GM23338 (cell line): ENCODE measurements around the gene MT2A. TPM values are rescaled to one million over a fixed set of nuclear protein-coding genes. Genes with fewer than 3 reads are reported as not detected.

Experiments used
- ATAC-seq: fragments of 200-7000 bp; cut with Tn5 transposase; 3 replicates; pipeline ENCODE4 v1.9.1; 2020
- DNase-seq: peaks from one replicate; pipeline ENCODE4 v3.0.0-alpha.2; 2015; ENCODE audit warnings: low spot score
- H2AFZ ChIP-seq: fragments of 200-600 bp; sonication (generic); 2 replicates; pipeline ENCODE4 v1.8.0; 2016; ENCODE audit warnings: antibody characterized with exemption, mild to moderate bottlenecking, moderate library complexity
- H3F3A ChIP-seq: fragments of 200-600 bp; sonication (generic); replicated peaks from 2 replicates; pipeline ENCODE4 v1.8.0; 2017; ENCODE audit warnings: antibody characterized with exemption, mixed run types, low read depth
- H3K27ac ChIP-seq: fragments of 200-600 bp; sonication (generic); 2 replicates; pipeline ENCODE4 v1.6.1; 2016; ENCODE audit warnings: low read depth
- H3K27me3 ChIP-seq: fragments of 200-600 bp; sonication (generic); 2 replicates; pipeline ENCODE4 v1.8.0; 2016; ENCODE audit warnings: mild to moderate bottlenecking, mixed run types, moderate library complexity; ENCODE audit not compliant: insufficient read depth
- H3K36me3 ChIP-seq: fragments of 200-600 bp; sonication (generic); 2 replicates; pipeline ENCODE4 v1.8.0; 2016; ENCODE audit warnings: mild to moderate bottlenecking; ENCODE audit not compliant: insufficient read depth
- H3K4me1 ChIP-seq: fragments of 200-600 bp; sonication (generic); 2 replicates; pipeline ENCODE4 v1.8.0; 2016; ENCODE audit warnings: mild to moderate bottlenecking, moderate library complexity; ENCODE audit not compliant: insufficient read depth
- H3K4me2 ChIP-seq: fragments of 200-600 bp; sonication (generic); 2 replicates; pipeline ENCODE4 v1.7.1; 2017; ENCODE audit warnings: mixed run types
- H3K4me3 ChIP-seq: fragments of 200-600 bp; sonication (generic); 2 replicates; pipeline ENCODE4 v1.6.1; 2016; ENCODE audit warnings: mixed run types
- H3K79me2 ChIP-seq: fragments of 200-600 bp; sonication (generic); replicated peaks from 2 replicates; pipeline ENCODE4 v1.8.0; 2017; ENCODE audit warnings: mild to moderate bottlenecking; ENCODE audit not compliant: insufficient read depth
- H3K9me2 ChIP-seq: fragments of 200-600 bp; sonication (generic); 2 replicates; pipeline ENCODE4 v1.8.0; 2017; ENCODE audit not compliant: insufficient read depth
- H4K20me1 ChIP-seq: fragments of 200-600 bp; sonication (generic); replicated peaks from 2 replicates; pipeline ENCODE4 v1.8.0; 2017; ENCODE audit warnings: mild to moderate bottlenecking; ENCODE audit not compliant: insufficient read depth
- H3K27ac Mint-ChIP-seq: 2 replicates; pipeline ENCODE4 v1.8.0; 2020; ENCODE audit warnings: inconsistent platforms, mild to moderate bottlenecking, moderate library complexity, mixed read lengths
- H3K27me3 Mint-ChIP-seq: 3 replicates; pipeline ENCODE4 v1.8.0; 2022; ENCODE audit warnings: low read depth, mild to moderate bottlenecking, moderate library complexity, mixed read lengths, inconsistent platforms; ENCODE audit not compliant: insufficient read depth, poor library complexity
- H3K36me3 Mint-ChIP-seq: 3 replicates; pipeline ENCODE4 v1.8.0; 2021; ENCODE audit warnings: low read depth, mild to moderate bottlenecking, inconsistent platforms, moderate library complexity, mixed read lengths
- H3K4me1 Mint-ChIP-seq: 3 replicates; pipeline ENCODE4 v1.8.0; 2020; ENCODE audit warnings: mild to moderate bottlenecking, inconsistent platforms, mixed read lengths
- H3K4me3 Mint-ChIP-seq: 3 replicates; pipeline ENCODE4 v1.8.0; 2021; ENCODE audit warnings: moderate library complexity, mild to moderate bottlenecking, inconsistent platforms, mixed read lengths
- H3K9me3 Mint-ChIP-seq: 3 replicates; pipeline ENCODE4 v1.8.0; 2020; ENCODE audit warnings: moderate library complexity, mild to moderate bottlenecking, inconsistent platforms, mixed read lengths
- CREB1 ChIP-seq: fragments of 250-450 bp; sonication (Bioruptor Pico); IDR thresholded peaks from 2 replicates; pipeline ENCODE4 v1.5.0; 2020; ENCODE audit warnings: low read depth, mild to moderate bottlenecking, moderate library complexity
- ETS1 ChIP-seq: IDR thresholded peaks from 2 replicates; pipeline ENCODE4 v1.6.1; 2016; ENCODE audit warnings: antibody characterized with exemption
- EZH2 ChIP-seq: fragments of 200-600 bp; sonication (generic); IDR thresholded peaks from one replicate; pipeline ENCODE4 v1.8.0; 2017; ENCODE audit warnings: antibody characterized with exemption, mild to moderate bottlenecking, low read depth; ENCODE audit not compliant: unreplicated experiment
- EZH2phosphoT487 ChIP-seq: fragments of 200-600 bp; sonication (generic); IDR thresholded peaks from one replicate; pipeline ENCODE4 v1.8.1; 2018; ENCODE audit warnings: antibody characterized with exemption; ENCODE audit not compliant: unreplicated experiment
- NANOG ChIP-seq: IDR thresholded peaks from 2 replicates; pipeline ENCODE4 v1.6.1; 2016; ENCODE audit warnings: antibody characterized with exemption, borderline replicate concordance
- POLR2AphosphoS5 ChIP-seq: IDR thresholded peaks from 2 replicates; pipeline ENCODE4 v1.6.1; 2016; ENCODE audit warnings: antibody characterized with exemption, low read depth
- STAT1 ChIP-seq: IDR thresholded peaks from one replicate; pipeline ENCODE4 v1.6.1; 2016; ENCODE audit warnings: antibody characterized with exemption; ENCODE audit not compliant: unreplicated experiment
- ZNF114 ChIP-seq: fragments of 250-450 bp; sonication (Bioruptor Pico); IDR thresholded peaks from 2 replicates; pipeline ENCODE4 v1.5.0; 2020; ENCODE audit warnings: mild to moderate bottlenecking, moderate library complexity
- ZNF331 ChIP-seq: fragments of 250-450 bp; sonication (Bioruptor Pico); IDR thresholded peaks from 2 replicates; pipeline ENCODE4 v1.5.0; 2020; ENCODE audit warnings: low read depth, mild to moderate bottlenecking, moderate library complexity
- ZNF462 ChIP-seq: fragments of 250-450 bp; sonication (Bioruptor Pico); IDR thresholded peaks from 2 replicates; pipeline ENCODE4 v1.5.0; 2020; ENCODE audit warnings: mild to moderate bottlenecking, moderate library complexity
- polyA plus RNA-seq: library from polyadenylated mRNA; unstranded; fragments of >200 nt; fragmentation: Nextera tagmentation; extraction: Ambion mirVana; gene quantifications from 2 replicates; pipeline ENCODE4 v1.2.1, GENCODE V29; 2016
- total RNA-seq: library from RNA; depleted of rRNA; stranded (reverse); fragments of >200 nt; shearing (Covaris generic); gene quantifications from 2 replicates; pipeline ENCODE4 v1.2.3, GENCODE V29; 2014

MT2A gene
- total and polyA plus RNA-seq, 2 experiments from 2014 or later, result 13.9 to 243 TPM

DNA sequence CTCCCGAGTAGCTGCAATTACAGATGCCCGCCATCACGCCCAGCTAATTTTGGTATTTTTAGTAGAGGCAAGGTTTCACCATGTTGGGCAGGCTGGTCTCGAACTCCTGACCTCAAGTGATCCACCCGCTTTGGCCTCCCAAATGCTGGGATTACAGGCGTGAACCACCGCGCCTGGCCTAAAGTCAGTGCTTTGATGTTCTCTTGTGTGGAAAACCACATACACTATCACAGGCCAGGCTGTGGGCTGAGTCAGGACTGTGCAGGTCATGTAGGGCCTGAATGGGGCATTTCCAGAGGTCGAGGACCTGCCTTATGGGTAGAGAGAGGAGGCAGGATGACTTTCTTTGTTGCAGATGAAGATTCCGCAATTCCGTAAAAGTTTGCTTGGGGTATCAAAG is 24.1 kb upstream of the MT2A start (continued):
- no peak for TF ChIP-seq ZNF462 (CRISPR knock-in tag)
- TF ChIP-seq ZNF331 (CRISPR knock-in tag), result no peak
- TF ChIP-seq NANOG, result no peak
- TF ChIP-seq EZH2phosphoT487, result no peak
- TF ChIP-seq POLR2AphosphoS5, result no peak
- TF ChIP-seq EZH2, result no peak
- TF ChIP-seq ETS1, result no peak
- no peak for TF ChIP-seq CREB1 (CRISPR knock-in tag)

DNA sequence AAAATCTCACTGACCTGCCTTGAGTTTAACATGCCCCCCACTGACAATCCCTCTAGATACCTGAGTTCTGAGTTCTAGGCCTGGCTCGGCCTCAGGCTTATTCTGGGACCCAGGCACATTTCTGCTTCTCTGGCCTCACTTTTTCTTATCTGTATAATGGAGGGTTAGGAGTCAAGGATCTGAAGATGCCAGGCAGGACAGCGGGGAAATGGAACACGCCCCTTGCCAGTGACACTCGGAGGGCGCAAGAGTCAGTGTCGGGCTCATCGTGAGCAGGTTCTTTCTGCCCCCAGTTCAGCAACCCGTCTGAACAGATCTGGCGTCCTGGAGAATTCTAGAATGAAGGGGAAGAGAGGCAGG is 19.6 kb upstream of the MT2A start:
- Mint-ChIP-seq H3K27ac (no peak overlapping the region), H3K9me3 (no peaks in the 10 kb centered on the region), H3K27me3 (peaks cover 58% of the 10 kb centered on the region), H3K4me1 (peaks cover 10% of the 10 kb centered on the region), H3K36me3 (no peaks in the 10 kb centered on the region), H3K4me3 (peak overlapping the region; percentile 74)
- Histone ChIP-seq H3F3A (no peaks in the 10 kb centered on the region), H4K20me1 (no peaks in the 10 kb centered on the region), H3K79me2 (no peaks in the 10 kb centered on the region), H3K36me3 (no peaks in the 10 kb centered on the region), H3K27ac (no peak overlapping the region), H3K27me3 (peaks cover 71% of the 10 kb centered on the region), H3K4me2 (peak overlapping the region; percentile 96), H2AFZ (no peak overlapping the region), H3K9me2 (no peaks in the 10 kb centered on the region), H3K4me1 (no peaks in the 10 kb centered on the region), H3K4me3 (peak overlapping the region; percentile 71)
- DNase-seq (no peak), ATAC-seq (peak; percentile 13; the same call in 2 of the 3 replicates)
- TF ChIP-seq ETS1, result no peak
- TF ChIP-seq STAT1, result no peak
- TF ChIP-seq EZH2phosphoT487, result no peak
- no peak for TF ChIP-seq CREB1 (CRISPR knock-in tag)
- peak; percentile 15 for TF ChIP-seq EZH2
- TF ChIP-seq NANOG, result no peak
- no peak for TF ChIP-seq POLR2AphosphoS5
- TF ChIP-seq ZNF114 (CRISPR knock-in tag), result no peak
